NT2/D1 (cell line): ENCODE results near the gene DDX56.

ENCODE experiments used
- YY1 ChIP-seq: IDR thresholded peaks from 2 replicates; pipeline ENCODE4 v1.6.1; 2011; ENCODE audit not compliant: insufficient read length, insufficient read depth
- ZNF274 ChIP-seq: IDR thresholded peaks from 2 replicates; pipeline ENCODE4 v1.6.1; 2011; ENCODE audit warnings: mild to moderate bottlenecking, low read depth, low read length

DNA sequence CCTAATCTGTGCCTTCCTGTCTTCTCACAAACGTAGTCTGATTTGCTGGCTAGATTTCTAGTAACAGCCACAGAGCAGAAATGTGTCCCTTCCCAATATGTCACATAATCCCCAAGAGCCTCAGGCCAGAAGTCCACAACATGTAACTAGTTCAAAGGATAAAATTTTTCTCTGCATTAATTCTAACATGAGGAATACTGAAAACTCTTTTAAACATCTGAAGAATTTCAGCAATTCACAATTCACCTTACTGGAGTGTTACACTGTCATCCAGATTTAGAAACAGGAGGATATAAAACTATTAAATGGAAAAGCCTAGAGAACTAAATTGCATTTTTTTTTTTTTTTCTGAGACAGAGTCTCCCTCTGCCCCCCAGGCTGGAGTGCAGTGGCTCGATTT lies 2.5 kb upstream of the DDX56 start:
- TF ChIP-seq YY1 (no peak), ZNF274 (no peak)
